HepG2 (cell line): ENCODE results near the gene ADAM15. TPM values are rescaled to one million over a fixed set of nuclear protein-coding genes. Genes with fewer than 3 reads are reported as not detected.

Experiments
- AHDC1 ChIP-seq: sonication (generic); formaldehyde crosslinking; IDR thresholded peaks from 2 replicates; pipeline ENCODE4 v1.5.1; 2020; ENCODE audit warnings: mild to moderate bottlenecking, missing genetic modification reagents, borderline replicate concordance
- CHD4 ChIP-seq: fragments of 200-600 bp; sonication (generic); IDR thresholded peaks from 2 replicates; pipeline ENCODE4 v1.7.0; 2017; ENCODE audit warnings: mild to moderate bottlenecking, low read length, borderline replicate concordance
- ELF1 ChIP-seq: sonication (generic); formaldehyde crosslinking; IDR thresholded peaks from 2 replicates; pipeline ENCODE4 v1.4.0; 2020; ENCODE audit warnings: missing genetic modification reagents
- FOXP4 ChIP-seq: sonication (generic); formaldehyde crosslinking; IDR thresholded peaks from 2 replicates; pipeline ENCODE4 v1.4.0; 2020; ENCODE audit warnings: missing genetic modification reagents
- GLI4 ChIP-seq: sonication (generic); formaldehyde crosslinking; IDR thresholded peaks from 2 replicates; pipeline ENCODE4 v1.5.1; 2020; ENCODE audit warnings: missing genetic modification reagents, mild to moderate bottlenecking, moderate library complexity, borderline replicate concordance
- HBP1 ChIP-seq: IDR thresholded peaks from 2 replicates; pipeline ENCODE4 v1.6.1; 2016; ENCODE audit warnings: low read depth, control low read depth
- HMGA1 ChIP-seq: sonication (generic); formaldehyde crosslinking; conservative IDR thresholded peaks from 2 replicates; pipeline ENCODE4 v1.4.0; 2020; ENCODE audit warnings: missing genetic modification reagents
- HOXA5 ChIP-seq: sonication (generic); formaldehyde crosslinking; IDR thresholded peaks from 2 replicates; pipeline ENCODE4 v1.4.0; 2020; ENCODE audit warnings: missing genetic modification reagents
- KAT8 ChIP-seq: IDR thresholded peaks from 2 replicates; pipeline ENCODE4 v1.6.1; 2016; ENCODE audit warnings: missing genetic modification reagents, missing compliant biosample characterization
- KLF6 ChIP-seq: IDR thresholded peaks from 2 replicates; pipeline ENCODE4 v1.8.0; 2016; ENCODE audit warnings: missing biosample characterization, missing genetic modification reagents
- RXRB ChIP-seq: IDR thresholded peaks from 2 replicates; pipeline ENCODE4 v1.6.1; 2016; ENCODE audit warnings: borderline replicate concordance, missing genetic modification reagents, missing compliant biosample characterization
- SAFB2 ChIP-seq: sonication (generic); formaldehyde crosslinking; IDR thresholded peaks from 2 replicates; pipeline ENCODE4 v1.5.1; 2020; ENCODE audit warnings: missing genetic modification reagents, low read depth, mild to moderate bottlenecking, borderline replicate concordance
- TCF12 ChIP-seq, 2 experiments: fragments of 450-650 bp in 1 of 2; sonication (generic) in 1 of 2; formaldehyde crosslinking in 1 of 2; IDR thresholded peaks; 2 replicates each; pipeline versions ENCODE4 v1.6.1 to v1.8.0; 2017 to 2022; ENCODE audit warnings: antibody characterized with exemption in 1 of 2, mild to moderate bottlenecking in 1 of 2, missing genetic modification reagents in 1 of 2, moderate library complexity in 1 of 2
- THAP8 ChIP-seq: sonication (generic); formaldehyde crosslinking; IDR thresholded peaks from 2 replicates; pipeline ENCODE4 v1.5.1; 2020; ENCODE audit warnings: missing genetic modification reagents, mild to moderate bottlenecking, borderline replicate concordance
- ZNF124 ChIP-seq: sonication (generic); formaldehyde crosslinking; IDR thresholded peaks from 2 replicates; pipeline ENCODE4 v1.4.0; 2020; ENCODE audit warnings: missing genetic modification reagents
- ZNF589 ChIP-seq: sonication (generic); formaldehyde crosslinking; conservative IDR thresholded peaks from 2 replicates; pipeline ENCODE4 v1.8.0; 2022; ENCODE audit warnings: mild to moderate bottlenecking, moderate library complexity, missing genetic modification reagents
- ZNF619 ChIP-seq: sonication (generic); formaldehyde crosslinking; IDR thresholded peaks from 2 replicates; pipeline ENCODE4 v1.4.0; 2020; ENCODE audit warnings: mild to moderate bottlenecking, missing genetic modification reagents
- ZNF703 ChIP-seq: sonication (generic); formaldehyde crosslinking; IDR thresholded peaks from 2 replicates; pipeline ENCODE4 v1.5.1; 2020; ENCODE audit warnings: missing genetic modification reagents, mild to moderate bottlenecking, moderate library complexity, borderline replicate concordance
- polyA plus RNA-seq, 8 experiments: library from polyadenylated mRNA; depleted of rRNA in 3 of 8; stranded (reverse) in 7 of 8; unstranded in 1 of 8; fragments of >200 nt; fragmentation: Illumina TruSeq in 4 of 8; extraction: Trizol in 4 of 8; gene quantifications; 2 replicates each; pipeline versions ENCODE4 v1.2.1 to v1.2.3, GENCODE V29; 2011 to 2016; ENCODE audit warnings: low read depth in 4 of 8, missing spikeins in 1 of 8, mixed read lengths in 1 of 8; ENCODE audit not compliant: insufficient read depth in 1 of 8
- total RNA-seq, 5 experiments: library from RNA; depleted of rRNA; stranded (reverse); fragments of >200 nt; fragmentation: Illumina TruSeq; extraction: Trizol; gene quantifications; 2 replicates each; pipeline ENCODE4 v1.2.3, GENCODE V29; 2016; ENCODE audit warnings: low read depth in 1 of 5

Gene ADAM15
- total and polyA plus RNA-seq, 2 of the 13 experiments (the other 11 are each of a cell fraction or from before 2014, with no cell fraction given), result 17.9 to 25.6 TPM

GRCh38 chr1:155017041-155017945 lies 33.8 kb upstream of the ADAM15 start (continued):
- TF ChIP-seq SAFB2 (CRISPR knock-in tag) (peak; percentile 77), HMGA1 (CRISPR knock-in tag) (no peak), ZNF589 (CRISPR knock-in tag) (peak; percentile 76; the same call in 1 of the 2 replicates), HBP1 (CRISPR knock-in tag) (0 out of 2 replicates have a peak, but pooled peaks have one; percentile 57), HOXA5 (CRISPR knock-in tag) (peak; percentile 90), TCF12 (IDR thresholded peaks at IDR 0.05) (no peak), TCF12 (CRISPR knock-in tag; IDR thresholded peaks at IDR 0.05) (peak; percentile 79; the same call in 1 of the 2 replicates), CHD4 (no peak), RXRB (CRISPR knock-in tag) (peak; percentile 63), KAT8 (CRISPR knock-in tag) (peak; percentile 85), FOXP4 (peak; percentile 76; the same call in 1 of the 2 replicates), KLF6 (peak; percentile 81), GLI4 (no peak), ZNF703 (no peak; the same call in 1 of the 2 replicates), ZNF124 (CRISPR knock-in tag) (peak; percentile 40; the same call in 1 of the 2 replicates), ZNF619 (CRISPR knock-in tag) (0 out of 2 replicates have a peak, but pooled peaks have one; percentile 42), ELF1 (CRISPR knock-in tag) (0 out of 2 replicates have a peak, but pooled peaks have one; percentile 34), THAP8 (no peak; the same call in 1 of the 2 replicates), AHDC1 (CRISPR knock-in tag) (0 out of 2 replicates have a peak, but pooled peaks have one; percentile 36)
